ENCODE data around the gene INTS15.

The INTS15 gene

DNA sequence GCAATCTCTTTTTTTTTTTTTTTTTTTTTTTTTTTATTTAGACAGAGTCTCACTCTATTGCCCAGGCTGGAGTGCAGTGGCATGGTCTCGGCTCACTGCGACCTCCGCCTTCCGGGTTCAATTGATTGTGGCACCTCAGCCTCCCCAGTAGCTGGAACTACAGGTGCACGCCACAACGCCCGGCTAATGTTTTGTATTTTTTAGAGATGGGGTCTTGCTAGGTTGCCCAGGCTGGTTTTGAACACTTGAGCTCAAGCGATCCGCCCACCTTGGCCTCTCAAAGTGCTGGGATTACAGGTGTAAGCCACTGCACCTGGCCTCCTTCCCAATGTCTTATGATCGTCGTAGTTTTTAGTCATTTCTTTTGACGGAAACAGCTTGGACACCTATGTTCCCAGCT lies 19.0 kb downstream of the INTS15 start:
- in situ Hi-C loops (cut with MboI; ENCODE audit: low sequenced_read_pairs, unreplicated experiment): no loop called here
- TF ChIP-seq, protein P1, sequence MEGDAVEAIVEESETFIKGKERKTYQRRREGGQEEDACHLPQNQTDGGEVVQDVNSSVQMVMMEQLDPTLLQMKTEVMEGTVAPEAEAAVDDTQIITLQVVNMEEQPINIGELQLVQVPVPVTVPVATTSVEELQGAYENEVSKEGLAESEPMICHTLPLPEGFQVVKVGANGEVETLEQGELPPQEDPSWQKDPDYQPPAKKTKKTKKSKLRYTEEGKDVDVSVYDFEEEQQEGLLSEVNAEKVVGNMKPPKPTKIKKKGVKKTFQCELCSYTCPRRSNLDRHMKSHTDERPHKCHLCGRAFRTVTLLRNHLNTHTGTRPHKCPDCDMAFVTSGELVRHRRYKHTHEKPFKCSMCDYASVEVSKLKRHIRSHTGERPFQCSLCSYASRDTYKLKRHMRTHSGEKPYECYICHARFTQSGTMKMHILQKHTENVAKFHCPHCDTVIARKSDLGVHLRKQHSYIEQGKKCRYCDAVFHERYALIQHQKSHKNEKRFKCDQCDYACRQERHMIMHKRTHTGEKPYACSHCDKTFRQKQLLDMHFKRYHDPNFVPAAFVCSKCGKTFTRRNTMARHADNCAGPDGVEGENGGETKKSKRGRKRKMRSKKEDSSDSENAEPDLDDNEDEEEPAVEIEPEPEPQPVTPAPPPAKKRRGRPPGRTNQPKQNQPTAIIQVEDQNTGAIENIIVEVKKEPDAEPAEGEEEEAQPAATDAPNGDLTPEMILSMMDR (IDR thresholded peaks at IDR 0.05; ENCODE audit: borderline replicate concordance, control extremely low read depth, extremely low read depth, insufficient read depth, missing control alignments): no peak
- DNase-seq (ENCODE audit: low spot score): no peak

DNA sequence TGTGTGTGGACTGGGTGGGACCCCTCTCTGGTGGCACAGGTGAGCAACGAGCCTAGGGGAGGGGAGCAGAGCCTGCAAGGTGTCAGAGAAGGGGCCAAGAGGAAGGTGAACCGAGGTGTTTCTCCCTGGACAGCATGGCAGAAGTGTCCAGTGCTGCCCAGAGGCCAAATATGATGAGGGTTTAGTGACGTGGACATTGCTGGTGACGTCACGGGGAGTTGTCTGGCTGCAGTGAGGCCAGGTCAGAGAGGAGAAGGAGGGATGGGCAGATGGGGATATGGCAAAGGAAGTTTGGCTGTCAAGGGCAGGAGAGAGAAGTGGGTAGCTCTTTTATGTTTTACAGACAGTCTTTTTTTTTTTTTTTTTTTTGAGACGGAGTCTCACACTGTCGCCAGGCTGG lies 23.0 kb downstream of the INTS15 start:
- in situ Hi-C loops (cut with MboI; ENCODE audit: low sequenced_read_pairs, unreplicated experiment): no loop called here
- no peak for DNase-seq (ENCODE audit: low spot score)
- TF ChIP-seq, protein P1 (IDR thresholded peaks at IDR 0.05; ENCODE audit: borderline replicate concordance, control extremely low read depth, extremely low read depth, insufficient read depth, missing control alignments): no peak

DNA sequence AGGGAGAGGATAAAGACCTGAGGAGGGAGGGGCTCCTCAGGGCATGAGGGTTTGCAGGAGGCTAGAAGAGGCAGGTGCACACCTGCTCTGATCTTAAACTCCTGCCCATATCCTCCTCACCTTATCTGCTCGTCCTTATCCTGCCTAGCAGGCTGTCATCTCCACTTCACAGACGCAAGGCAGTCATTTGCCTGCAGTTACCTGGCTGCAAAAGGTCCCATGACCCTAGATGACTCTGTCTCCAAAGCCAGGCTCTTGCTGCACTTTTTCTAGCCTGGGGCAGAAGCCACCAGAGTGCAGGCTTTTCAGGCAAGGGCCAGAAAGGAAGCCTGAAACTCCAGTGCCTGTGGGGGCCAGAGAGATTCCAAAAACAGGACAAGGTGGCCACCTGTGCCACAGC lies 23.9 kb downstream of the INTS15 start:
- in situ Hi-C loops (cut with MboI; ENCODE audit: low sequenced_read_pairs, unreplicated experiment): no loop called here
- DNase-seq (ENCODE audit: low spot score): no peak
- TF ChIP-seq, protein P1 (IDR thresholded peaks at IDR 0.05; ENCODE audit: borderline replicate concordance, control extremely low read depth, extremely low read depth, insufficient read depth, missing control alignments): no peak

DNA sequence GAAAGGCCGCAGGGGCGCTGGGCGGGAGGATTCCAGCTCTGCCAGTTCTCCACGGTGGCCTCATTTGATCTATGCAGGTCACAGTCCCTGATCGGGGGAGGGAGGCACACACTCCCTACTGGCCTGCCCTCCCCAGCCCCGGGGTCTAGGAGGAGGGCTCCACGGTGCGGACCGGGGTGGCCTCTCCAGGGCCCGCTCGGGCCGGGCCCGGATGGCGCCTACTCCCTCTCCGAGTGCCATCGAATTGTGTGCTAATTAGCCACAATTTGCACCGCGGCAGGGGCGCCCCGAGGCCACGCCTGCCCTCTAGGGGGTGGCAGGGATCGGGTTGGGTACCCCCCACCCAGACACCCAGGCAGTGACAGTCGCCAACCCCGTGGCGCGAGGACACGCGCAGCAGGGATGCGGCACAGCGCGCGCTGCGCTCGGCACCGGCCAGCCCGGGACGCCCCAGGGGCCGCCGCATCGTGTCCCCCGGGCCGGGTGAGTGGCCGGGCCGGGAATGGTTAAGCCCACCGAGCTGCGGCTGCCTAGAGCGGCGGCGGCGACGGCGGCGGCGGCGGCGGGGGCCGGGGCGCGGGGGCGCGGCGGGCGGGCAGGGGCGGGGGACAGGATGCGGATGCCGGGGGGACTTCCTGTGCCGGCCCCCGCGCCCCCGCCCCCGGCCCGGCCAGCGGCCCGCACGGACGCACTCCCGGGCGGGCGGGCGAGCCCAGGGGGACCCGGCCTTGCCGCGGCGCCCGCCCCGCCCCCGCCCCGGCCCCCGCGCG lies 25.3 kb downstream of the INTS15 start, which contains the start of gene ZNF853:
TSS of gene ZNF853 (plus strand) at position 658 of the 770 bp plus-strand sequence. CDS start 565 bp downstream, outside the sequence.
- in situ Hi-C loops (cut with MboI; ENCODE audit: low sequenced_read_pairs, unreplicated experiment): no loop called here
- TF ChIP-seq, protein P1 (IDR thresholded peaks at IDR 0.05; ENCODE audit: borderline replicate concordance, control extremely low read depth, extremely low read depth, insufficient read depth, missing control alignments): no peak
- no peak for DNase-seq (ENCODE audit: low spot score)

DNA sequence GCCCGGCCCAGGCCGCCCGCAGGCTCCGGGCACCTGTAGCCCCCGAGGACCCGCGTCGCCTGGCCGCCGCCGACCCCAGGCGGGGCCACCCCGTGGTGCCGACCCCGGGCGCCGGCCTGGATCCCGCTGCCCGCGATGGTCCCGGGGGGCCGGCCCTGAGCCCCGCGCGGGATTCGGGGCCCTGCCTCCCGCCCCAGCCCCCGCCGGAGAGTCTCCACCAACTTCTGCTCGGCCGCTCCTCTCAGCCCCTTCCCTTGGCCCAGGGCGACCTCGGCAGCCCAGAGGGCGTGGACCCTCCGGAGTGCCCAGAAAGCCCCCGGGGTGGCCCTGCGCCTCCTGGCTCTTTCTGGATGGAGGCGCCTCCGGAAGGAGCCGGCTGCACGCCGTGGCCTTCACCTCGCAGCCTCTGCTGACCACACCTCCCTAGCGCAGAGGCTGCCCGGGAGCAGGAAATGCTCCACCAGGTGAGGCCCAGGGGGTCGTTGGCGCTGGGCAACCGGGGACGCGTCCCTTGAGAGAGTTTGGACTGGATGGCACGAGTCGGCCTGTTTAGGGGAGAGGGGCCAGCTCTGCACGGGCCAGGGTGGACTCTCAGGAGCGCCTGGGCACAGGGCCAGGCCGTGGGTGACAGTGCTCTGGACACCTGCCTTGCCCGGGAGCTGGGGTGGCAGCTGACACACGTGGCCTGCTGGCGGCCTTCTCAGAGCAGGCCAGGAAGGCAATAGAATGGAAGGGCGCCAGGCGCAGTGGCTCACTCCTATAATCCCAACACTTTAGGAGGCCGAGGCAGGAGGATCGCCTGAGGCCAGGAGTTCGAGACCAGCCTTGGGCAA lies 26.1 kb downstream of the INTS15 start:
- in situ Hi-C loops (cut with MboI; ENCODE audit: low sequenced_read_pairs, unreplicated experiment): no loop called here
- no peak for DNase-seq (ENCODE audit: low spot score)
- TF ChIP-seq, protein P1 (IDR thresholded peaks at IDR 0.05; ENCODE audit: borderline replicate concordance, control extremely low read depth, extremely low read depth, insufficient read depth, missing control alignments): no peak

DNA sequence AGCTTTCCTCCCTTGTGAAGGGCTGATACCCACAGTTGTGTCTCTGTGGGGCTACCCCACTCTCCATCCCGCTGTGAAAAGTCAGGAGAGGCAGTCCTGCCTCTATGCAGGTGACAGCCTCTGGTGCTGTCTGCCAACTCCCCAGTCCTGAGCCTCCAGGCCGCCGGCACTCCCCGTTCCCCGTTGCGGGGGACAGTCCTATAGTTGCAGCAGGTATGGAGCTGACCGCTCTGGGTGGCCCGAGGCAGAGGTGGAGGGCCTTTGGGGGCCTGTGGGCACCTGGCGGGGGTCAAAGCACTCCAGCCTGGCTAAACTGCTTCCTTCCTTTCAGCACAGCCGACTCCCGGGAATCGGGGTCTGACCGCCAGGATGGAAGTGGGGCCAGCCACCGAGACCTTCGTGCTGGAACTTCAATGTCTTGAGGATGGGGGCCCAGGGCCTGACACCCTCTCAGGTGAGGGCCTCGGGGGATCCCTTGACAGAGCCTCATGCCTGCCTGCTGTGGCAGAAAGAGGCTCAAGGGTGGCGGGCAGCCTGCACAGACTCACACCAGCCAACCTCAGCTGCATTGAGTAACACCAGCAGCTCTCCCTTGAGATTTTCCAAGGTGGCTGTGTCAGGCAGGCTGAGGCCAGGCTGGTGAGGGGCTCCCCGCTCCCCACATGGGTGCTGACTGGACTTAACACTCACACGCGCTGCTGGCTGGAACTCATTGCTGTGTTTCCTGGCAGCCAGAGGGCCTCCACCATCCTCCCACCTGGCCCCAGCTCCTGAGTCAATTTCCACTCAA lies 27.2 kb downstream of the INTS15 start:
- TF ChIP-seq, protein P1 (IDR thresholded peaks at IDR 0.05; ENCODE audit: borderline replicate concordance, control extremely low read depth, extremely low read depth, insufficient read depth, missing control alignments): no peak
- no peak for DNase-seq (ENCODE audit: low spot score)
- in situ Hi-C loops (cut with MboI; ENCODE audit: low sequenced_read_pairs, unreplicated experiment): no loop called here
